Duodenal mucosa (tissue), 2 donors: ENCODE results near the gene ARL11.

Experiments used
- H3K27ac ChIP-seq: one replicate; pipeline ENCODE4 v1.7.0; 2013; ENCODE audit warnings: low read depth, low read length
- H3K27me3 ChIP-seq, 2 donors: one replicate each; pipeline ENCODE4 v1.7.0; 2013; ENCODE audit warnings: low read length in 2 of 2, control low read depth in 1 of 2; ENCODE audit not compliant: insufficient read depth in 2 of 2, control insufficient read depth in 1 of 2
- H3K36me3 ChIP-seq, 2 donors: one replicate each; pipeline ENCODE4 v1.7.0; 2013; ENCODE audit warnings: low read length in 2 of 2, control low read depth in 1 of 2; ENCODE audit not compliant: insufficient read depth in 2 of 2, control insufficient read depth in 1 of 2
- H3K4me1 ChIP-seq, 2 donors: one replicate each; pipeline ENCODE4 v1.7.0; 2013; ENCODE audit warnings: low read length in 2 of 2, control low read depth in 1 of 2; ENCODE audit not compliant: insufficient read depth in 2 of 2, control insufficient read depth in 1 of 2
- H3K4me3 ChIP-seq, 2 donors: one replicate each; pipeline ENCODE4 v1.7.0; 2013; ENCODE audit warnings: low read length in 2 of 2, low read depth in 1 of 2
- H3K9ac ChIP-seq, 2 donors: one replicate each; pipeline ENCODE4 v1.7.0; 2013; ENCODE audit warnings: low read length in 2 of 2, low read depth in 1 of 2
- H3K9me3 ChIP-seq, 2 donors: one replicate each; pipeline ENCODE4 v1.7.0; 2013; ENCODE audit warnings: low read length in 2 of 2, control low read depth in 1 of 2; ENCODE audit not compliant: control insufficient read depth in 1 of 2

Gene ARL11

GRCh38 chr13:49667773-49668172 is 39.5 kb downstream of the ARL11 start:
- no peak overlapping the region for H3K9ac ChIP-seq

DNA sequence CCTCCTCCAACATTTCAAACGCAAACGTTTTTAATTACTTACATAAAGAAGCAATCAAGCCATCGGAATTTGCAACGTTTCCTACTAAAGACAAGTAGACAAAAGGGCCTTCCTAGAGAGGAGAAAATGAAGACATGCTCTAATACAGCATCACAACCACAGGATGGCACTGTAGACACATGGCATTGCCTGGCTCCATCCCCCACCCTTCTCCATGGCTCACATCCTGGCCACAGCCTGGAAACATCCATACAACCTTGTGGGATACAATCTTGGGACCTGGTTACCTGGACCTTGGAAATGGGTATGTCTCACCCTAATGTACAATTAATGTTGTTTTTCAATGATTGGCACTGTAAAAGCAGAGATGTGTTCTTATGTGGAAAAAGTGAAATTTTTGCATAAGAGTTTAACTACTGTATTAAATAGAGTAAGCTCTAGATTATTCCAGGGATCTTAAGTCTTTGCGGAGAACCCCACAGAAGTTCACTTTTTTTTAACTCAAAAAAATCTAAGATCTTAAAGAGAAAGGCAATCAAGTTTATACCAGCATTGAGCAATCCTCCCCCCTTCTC is 41.5 kb downstream of the ARL11 start:
- Histone ChIP-seq H3K27me3 (no peaks in the 10 kb centered on the region), H3K9ac (no peak overlapping the region), H3K27ac (no peak overlapping the region), H3K4me3 (no peak overlapping the region), H3K36me3 (peaks cover 0 to 9% of the 10 kb centered on the region in 2 donors), H3K9me3 (no peaks in the 10 kb centered on the region), H3K4me1 (no peaks in the 10 kb centered on the region)

More at GRCh38 chr13:49667773-49668172, 39.5 kb downstream of the ARL11 start:
- Histone ChIP-seq H3K9me3 (no peaks in the 10 kb centered on the region), H3K36me3 (peaks cover 0 to 9% of the 10 kb centered on the region in 2 donors), H3K27me3 (no peaks in the 10 kb centered on the region), H3K4me3 (no peak overlapping the region), H3K4me1 (no peaks in the 10 kb centered on the region), H3K27ac (no peak overlapping the region)

DNA sequence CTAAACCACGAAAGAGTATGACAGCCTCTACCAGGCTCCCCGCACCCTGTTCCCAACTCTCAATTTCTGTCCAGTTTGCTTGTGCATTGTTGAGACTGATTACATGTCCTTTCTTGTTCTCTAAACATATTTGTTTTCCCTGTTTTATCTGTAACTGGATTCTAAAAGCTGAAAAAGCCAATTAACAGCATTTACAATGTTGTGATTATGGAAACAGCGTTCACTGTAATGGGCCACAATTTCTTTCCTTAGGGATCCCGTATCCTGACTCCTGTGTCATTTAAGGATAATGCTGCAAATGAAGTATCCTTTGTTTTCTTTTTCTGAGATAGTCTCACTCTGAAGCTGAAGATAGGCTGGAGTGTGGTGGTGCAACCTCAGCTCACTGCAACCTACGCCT is 42.5 kb downstream of the ARL11 start:
- peaks cover 0 to 9% of the 10 kb centered on the region in 2 donors for H3K36me3 ChIP-seq
- H3K4me3 ChIP-seq = no peak overlapping the region
- H3K4me1 ChIP-seq = no peaks in the 10 kb centered on the region
- H3K27ac ChIP-seq = no peak overlapping the region
- no peak overlapping the region for H3K9ac ChIP-seq
- no peaks in the 10 kb centered on the region for H3K27me3 ChIP-seq
- H3K9me3 ChIP-seq = no peaks in the 10 kb centered on the region

DNA sequence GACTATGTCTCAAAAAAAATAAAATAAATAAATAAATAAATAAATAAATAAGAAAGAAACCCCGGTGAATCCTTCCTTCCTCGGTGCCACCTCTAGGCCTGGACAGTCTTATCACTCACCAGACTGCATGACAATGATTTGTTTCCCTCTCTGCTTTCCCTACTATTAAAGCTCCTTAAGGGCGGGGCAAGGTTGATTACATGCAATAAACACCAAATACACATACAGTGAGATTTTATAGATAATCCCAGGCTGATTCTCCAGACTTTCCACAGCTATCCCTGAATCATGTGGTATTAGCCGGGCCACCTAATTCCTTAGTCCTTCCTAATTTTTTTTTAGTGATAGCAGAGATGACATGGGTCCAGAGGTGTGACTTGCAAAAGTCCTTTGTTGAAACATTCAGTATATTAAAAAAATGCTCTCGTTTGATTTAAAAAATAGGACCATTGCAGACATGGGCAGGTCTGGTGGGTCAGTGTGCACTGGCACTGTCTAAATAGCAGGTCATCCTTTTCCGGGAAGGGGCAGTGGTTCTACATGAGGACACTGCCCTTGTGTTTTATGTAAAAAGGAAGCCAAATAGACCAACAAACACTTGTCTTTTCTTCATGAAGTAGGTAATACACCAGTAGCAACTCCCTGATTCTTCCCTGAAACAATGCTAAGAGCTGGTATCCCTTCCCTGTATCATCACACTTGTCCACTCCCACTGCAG is 48.4 kb downstream of the ARL11 start:
- H3K36me3 ChIP-seq = no peaks in the 10 kb centered on the region
- H3K4me1 ChIP-seq = no peaks in the 10 kb centered on the region
- H3K9ac ChIP-seq = no peak overlapping the region
- no peaks in the 10 kb centered on the region for H3K9me3 ChIP-seq
- no peak overlapping the region for H3K27ac ChIP-seq
- H3K27me3 ChIP-seq = no peaks in the 10 kb centered on the region
- H3K4me3 ChIP-seq = no peak overlapping the region

- no peaks in the 10 kb centered on the region for H3K36me3 ChIP-seq
- no peak overlapping the region for H3K27ac ChIP-seq
- no peaks in the 10 kb centered on the region for H3K4me1 ChIP-seq
- no peak overlapping the region for H3K4me3 ChIP-seq
- H3K9ac ChIP-seq = no peak overlapping the region
- no peaks in the 10 kb centered on the region for H3K9me3 ChIP-seq
- no peaks in the 10 kb centered on the region for H3K27me3 ChIP-seq
Measured at GRCh38 chr13:49678191-49678914, 50.0 kb downstream of the ARL11 start.

GRCh38 chr13:49679246-49679645 is 50.9 kb downstream of the ARL11 start:
- Histone ChIP-seq H3K4me3 (no peak overlapping the region), H3K36me3 (no peaks in the 10 kb centered on the region), H3K27ac (no peak overlapping the region), H3K4me1 (no peaks in the 10 kb centered on the region), H3K27me3 (no peaks in the 10 kb centered on the region), H3K9me3 (no peaks in the 10 kb centered on the region), H3K9ac (no peak overlapping the region)

- Histone ChIP-seq H3K27me3 (no peaks in the 10 kb centered on the region), H3K27ac (no peak overlapping the region), H3K36me3 (no peaks in the 10 kb centered on the region), H3K9me3 (no peaks in the 10 kb centered on the region), H3K4me3 (no peak overlapping the region), H3K4me1 (no peaks in the 10 kb centered on the region), H3K9ac (no peak overlapping the region)
Measured at GRCh38 chr13:49681842-49682435, 53.6 kb downstream of the ARL11 start.
